ENCODE measurements around the gene TFF2.

Gene TFF2

DNA sequence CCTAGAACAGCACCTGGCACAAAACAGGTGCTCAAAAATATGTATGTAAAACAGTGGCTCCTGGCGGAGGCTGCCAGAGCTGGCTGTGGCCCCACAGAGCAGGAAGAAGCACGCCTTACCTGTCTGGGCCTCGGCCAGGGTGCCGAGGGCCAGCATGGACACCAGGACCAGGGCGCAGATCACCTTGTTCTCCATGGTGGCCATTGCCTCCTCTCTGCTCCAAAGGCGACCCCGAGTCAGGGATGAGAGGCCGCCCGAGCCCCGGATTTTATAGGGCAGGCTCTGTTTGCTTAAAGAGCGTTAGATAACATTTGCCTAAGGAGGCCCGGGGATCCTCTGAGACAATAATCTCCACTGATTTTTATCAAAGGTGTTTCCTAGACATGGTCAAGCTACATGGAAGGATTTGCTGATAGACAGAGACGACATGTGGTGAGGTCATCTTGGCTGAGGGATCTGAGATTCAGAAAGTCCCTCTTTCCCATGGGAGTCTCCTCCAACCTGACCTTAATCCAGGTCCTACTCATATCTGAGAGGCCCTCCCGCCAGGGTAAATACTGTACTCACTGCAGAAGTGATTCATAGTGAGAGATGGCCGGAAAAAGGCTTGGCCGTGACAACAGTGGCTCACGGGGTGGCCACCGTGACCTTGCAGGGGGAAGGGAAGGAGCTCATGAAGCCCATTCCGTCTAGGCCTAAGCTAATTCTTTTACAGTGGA, 15.7 kb upstream of the TFF2 start, which contains the start of gene TFF1:
Gene TFF1 (minus strand): TSS at position 244 of the 719 bp plus-strand sequence. CDS start 40 bp downstream, at position 204.
- no peak for DNase-seq (ENCODE audit: low spot score)

DNA sequence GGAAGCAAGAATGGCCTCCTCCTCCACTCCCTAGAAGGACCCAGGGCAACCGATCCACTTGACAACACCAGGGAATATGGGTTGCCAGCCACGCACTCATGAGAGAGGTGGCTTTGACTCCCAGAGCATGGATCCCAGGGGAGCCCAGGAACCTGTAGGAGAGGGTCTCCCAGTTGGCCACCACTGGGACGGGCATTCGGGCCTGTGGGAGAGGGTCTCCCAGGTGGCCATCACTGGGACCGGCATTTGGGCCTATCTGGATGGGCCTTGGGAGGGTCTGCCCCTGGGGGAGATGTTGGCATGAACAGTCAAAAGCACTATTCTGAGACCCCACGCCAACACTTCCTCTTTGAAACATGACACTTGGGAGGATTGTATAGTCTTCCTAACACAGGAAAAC, 15.0 kb upstream of the TFF2 start:
- no peak for DNase-seq (ENCODE audit: low spot score)

DNA sequence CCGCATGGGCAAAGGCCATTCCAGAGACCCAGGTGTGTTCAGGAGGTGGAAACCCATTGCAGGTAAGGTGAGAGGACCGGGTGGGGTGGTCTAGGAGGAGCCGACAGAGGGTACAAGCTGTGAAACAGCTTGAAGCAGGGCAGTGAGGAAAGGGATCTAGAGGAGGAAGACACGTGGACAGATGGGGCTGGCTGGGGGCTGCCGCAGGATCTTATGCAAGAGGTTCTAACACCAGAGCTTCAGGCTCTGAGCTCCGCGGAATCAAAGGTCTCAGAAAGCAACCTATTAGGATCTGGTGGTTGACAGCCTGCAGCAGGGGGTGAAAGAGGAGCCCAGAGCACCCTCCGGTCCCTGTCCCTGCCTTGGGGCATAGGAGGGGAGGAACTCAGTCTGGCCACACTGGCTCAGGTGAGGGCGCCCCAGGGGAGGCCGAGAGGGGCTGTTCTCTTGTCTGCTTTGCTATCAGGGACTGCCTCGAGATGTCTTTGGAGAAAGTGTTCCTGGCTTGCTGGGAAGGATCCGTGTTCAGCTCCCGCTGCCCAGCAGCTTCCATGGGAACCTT, 13.6 kb upstream of the TFF2 start:
- no peak for DNase-seq (ENCODE audit: low spot score)

DNA sequence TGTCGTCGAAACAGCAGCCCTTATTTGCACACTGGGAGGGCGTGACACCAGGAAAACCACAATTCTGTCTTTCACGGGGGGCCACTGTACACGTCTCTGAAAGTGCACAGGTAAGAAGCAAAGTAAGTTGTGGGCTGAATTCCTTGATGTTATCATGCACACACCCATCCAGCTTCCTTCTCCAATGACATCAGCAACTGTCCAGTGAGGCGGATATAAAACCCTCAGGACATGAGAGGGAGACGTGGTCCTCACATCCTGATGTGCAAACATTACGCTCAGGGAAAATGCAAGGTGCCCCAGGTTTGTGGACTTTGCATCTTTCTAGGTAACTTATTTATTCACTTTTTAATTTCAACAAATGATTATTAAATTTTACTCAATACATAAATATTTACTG, 12.5 kb upstream of the TFF2 start:
- DNase-seq (ENCODE audit: low spot score) = no peak

- DNase-seq (ENCODE audit: low spot score) = no peak
These were observed 11.9 kb upstream of the TFF2 start for GRCh38 chr21:42362700-42363099.

- no peak for DNase-seq (ENCODE audit: low spot score)
These were observed 11.4 kb upstream of the TFF2 start for GRCh38 chr21:42362198-42362597.

DNA sequence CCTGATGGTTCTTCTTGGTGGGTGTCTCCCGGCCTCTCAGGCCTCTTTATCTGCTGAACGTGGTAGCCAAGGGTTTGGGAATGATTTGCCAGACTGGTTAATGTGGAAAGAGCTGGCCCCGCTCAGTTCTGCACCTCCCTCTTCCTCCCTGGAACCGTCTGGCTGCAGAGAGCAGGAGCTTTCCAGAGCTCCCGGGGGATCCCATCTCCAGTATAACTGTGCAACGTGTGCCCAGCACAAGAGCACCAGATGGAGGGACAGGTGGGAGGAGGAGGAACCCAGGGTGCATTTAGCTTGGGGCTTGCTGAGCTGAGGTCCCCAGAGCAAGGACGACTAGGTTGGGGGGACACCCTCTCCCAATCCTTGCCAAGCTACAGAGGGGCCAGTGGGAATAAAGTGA, 10.5 kb upstream of the TFF2 start:
- DNase-seq (ENCODE audit: low spot score) = peak; percentile 83

DNA sequence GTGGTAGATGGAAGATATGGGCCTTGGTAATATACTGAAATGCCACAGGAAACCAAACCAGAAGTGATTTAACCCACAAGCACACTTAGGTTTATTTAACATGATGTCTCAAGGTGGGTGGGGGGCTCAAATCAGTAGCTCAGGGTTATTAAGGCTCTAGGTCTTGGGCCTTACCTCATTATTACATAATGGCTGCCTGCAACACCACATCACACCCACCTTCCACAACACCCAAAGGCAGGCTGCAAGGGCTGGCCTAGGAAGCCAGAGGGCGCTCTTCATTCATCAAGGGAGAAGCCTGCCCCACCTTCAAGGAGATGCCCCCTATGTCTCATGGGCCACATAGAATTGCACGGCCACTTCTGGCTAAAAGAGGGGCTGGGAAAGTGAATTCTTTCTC, 9.5 kb upstream of the TFF2 start:
- DNase-seq (ENCODE audit: low spot score) = no peak

DNA sequence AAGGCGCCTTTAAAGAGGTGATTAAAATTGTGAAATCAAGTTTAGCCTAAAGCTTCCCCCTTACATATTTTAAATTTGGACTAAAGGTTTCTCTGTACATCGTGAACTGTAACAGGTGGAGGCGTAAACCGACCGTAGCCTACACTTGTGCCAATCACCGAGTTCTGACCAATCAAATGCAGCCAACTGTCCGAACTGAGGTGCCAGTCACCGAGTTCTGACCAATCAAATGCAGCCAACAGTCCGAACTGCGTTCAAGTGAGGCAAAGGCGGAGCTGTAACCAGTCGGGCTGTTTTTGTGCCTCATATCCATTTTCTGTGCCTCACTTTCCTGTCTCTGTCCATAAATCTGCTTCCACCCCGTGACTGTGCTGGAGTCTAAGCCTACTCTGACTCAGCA, 8.1 kb upstream of the TFF2 start:
- no peak for DNase-seq (ENCODE audit: low spot score)

- DNase-seq (ENCODE audit: low spot score) = no peak
These were observed 7.5 kb upstream of the TFF2 start for GRCh38 chr21:42358261-42358660.

DNA sequence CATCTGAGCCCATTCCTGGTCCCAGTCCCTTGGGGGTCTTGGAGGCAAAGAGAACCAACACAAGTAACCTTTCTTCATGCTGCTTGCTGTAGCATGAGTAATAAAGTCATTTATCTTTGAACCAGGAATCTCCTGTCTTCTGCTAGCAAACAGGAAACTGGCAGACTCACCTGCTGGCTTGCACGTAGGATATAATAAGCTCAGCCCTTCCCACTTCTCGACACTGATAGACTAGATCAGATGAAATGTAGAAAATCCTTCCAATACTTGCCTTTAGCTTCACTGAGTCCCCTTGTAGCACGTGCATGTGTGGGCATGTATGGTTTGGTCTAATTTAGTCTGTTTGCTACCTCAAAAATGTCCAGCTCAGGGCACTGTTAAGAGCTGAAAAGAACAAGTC, 6.5 kb upstream of the TFF2 start:
- DNase-seq (ENCODE audit: low spot score) = no peak

GRCh38 chr21:42356650-42357049, 5.9 kb upstream of the TFF2 start:
- no peak for DNase-seq (ENCODE audit: low spot score)

DNA sequence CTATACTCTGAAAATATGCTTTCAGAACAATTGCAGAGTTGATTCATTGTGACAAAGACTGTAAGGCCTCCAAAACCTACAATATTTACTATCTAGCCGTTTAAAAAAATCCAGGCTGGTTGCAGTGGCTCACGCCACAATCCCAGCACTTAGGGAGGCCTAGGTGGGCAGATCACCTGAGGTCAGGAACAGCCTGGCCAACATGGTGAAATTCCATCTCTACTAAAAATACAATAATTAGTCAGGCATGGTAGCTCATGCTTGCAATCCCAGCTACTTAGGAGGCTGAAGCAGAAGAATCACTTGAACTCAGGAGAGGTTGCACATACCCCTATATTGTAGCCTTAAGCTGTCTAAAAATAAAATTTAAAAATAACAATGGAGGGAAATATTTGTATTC, 5.3 kb upstream of the TFF2 start:
- no peak for DNase-seq (ENCODE audit: low spot score)

DNA sequence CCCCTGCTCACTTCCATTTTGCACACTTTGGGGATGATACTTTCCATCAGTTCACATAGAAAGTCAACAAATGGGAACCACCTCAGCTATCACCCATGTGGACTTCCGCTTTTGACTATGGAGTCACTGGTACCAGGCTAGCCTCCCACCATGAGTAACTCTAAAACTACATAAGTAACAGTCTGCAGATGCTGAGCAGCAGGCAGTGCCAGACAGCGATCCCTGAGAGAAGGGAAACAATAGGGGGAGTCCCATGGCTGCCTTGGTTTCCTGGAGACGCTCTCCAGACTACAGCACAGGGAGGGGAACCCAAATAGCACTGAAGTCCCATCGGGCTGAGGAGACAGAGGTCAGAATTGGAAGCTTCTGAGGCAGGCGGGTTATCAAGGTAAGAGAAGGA, 2.8 kb upstream of the TFF2 start:
- DNase-seq (ENCODE audit: low spot score) = no peak

GRCh38 chr21:42352441-42353095, 1.8 kb upstream of the TFF2 start:
- DNase-seq (ENCODE audit: low spot score) = no peak

GRCh38 chr21:42351626-42352440, 1.0 kb upstream of the TFF2 start:
- peak; percentile 9 for DNase-seq (ENCODE audit: low spot score)

GRCh38 chr21:42350318-42350910, 380 bp downstream of the TFF2 start:
- DNase-seq (ENCODE audit: low spot score) = peak; percentile 29

- DNase-seq (ENCODE audit: low spot score) = peak; percentile 32
These were observed 1.1 kb downstream of the TFF2 start for GRCh38 chr21:42349420-42350317.

- no peak for DNase-seq (ENCODE audit: low spot score)
These were observed 2.0 kb downstream of the TFF2 start for GRCh38 chr21:42348762-42349161.

- no peak for DNase-seq (ENCODE audit: low spot score)
These were observed 3.0 kb downstream of the TFF2 start for GRCh38 chr21:42347601-42348327.
